WI38 (cell line): ENCODE measurements around the gene CLIC3.
A peak's percentile ranks its signal among the peaks of the same experiment; 100 is the strongest.

Experiments
- H3K4me3 ChIP-seq: 2 replicates; pipeline ENCODE4 v1.5.1; 2011; ENCODE audit warnings: low read depth, mild to moderate bottlenecking, control low read depth, low read length
- TF ChIP-seq, protein P1 (sequence below): IDR thresholded peaks from 2 replicates; pipeline ENCODE4 v1.5.1; 2012; ENCODE audit warnings: low read depth, mild to moderate bottlenecking, control low read depth, low read length

Gene CLIC3

DNA sequence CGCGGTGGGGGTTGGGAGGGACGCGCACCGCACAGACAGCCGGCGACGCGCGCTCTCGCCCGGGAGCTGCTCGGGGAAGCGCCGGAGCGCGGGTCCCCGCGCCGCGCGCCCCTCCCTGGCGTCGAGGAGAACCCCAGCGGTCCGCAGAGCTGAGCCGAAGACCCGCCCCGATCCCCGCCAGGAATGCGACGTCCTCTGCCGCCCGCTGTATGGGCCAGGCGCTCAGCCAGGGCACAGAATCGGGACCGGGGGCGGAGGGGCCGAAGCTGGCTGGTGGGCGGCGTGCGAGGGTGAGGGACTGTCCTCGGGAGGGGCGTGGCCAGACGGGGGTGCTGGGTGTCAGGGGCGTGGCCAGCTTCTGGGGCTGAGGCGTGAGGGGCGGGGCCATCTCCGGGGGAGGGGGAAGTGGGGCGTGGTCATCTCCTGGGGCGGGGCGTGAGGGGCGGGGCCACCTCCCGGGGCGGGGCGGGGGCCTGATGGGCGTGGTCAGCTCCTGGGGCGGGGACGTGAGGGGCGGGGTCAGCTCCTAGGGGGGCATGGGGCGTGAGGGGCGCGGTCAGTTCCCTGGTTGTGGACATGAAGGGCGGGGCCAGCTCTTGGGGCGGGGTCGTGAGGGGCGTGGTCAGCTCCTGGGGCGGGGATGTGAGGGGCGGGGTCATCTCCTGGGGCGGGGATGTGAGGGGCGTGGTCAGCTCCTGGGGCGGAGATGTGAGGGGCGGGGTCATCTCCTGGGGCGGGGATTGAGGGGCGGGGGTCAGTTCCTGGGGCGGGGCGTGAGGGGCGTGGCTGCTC lies 18.1 kb downstream of the CLIC3 start:
- peak overlapping the region; percentile 46 for H3K4me3 ChIP-seq
- TF ChIP-seq, protein P1, sequence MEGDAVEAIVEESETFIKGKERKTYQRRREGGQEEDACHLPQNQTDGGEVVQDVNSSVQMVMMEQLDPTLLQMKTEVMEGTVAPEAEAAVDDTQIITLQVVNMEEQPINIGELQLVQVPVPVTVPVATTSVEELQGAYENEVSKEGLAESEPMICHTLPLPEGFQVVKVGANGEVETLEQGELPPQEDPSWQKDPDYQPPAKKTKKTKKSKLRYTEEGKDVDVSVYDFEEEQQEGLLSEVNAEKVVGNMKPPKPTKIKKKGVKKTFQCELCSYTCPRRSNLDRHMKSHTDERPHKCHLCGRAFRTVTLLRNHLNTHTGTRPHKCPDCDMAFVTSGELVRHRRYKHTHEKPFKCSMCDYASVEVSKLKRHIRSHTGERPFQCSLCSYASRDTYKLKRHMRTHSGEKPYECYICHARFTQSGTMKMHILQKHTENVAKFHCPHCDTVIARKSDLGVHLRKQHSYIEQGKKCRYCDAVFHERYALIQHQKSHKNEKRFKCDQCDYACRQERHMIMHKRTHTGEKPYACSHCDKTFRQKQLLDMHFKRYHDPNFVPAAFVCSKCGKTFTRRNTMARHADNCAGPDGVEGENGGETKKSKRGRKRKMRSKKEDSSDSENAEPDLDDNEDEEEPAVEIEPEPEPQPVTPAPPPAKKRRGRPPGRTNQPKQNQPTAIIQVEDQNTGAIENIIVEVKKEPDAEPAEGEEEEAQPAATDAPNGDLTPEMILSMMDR = no peak

- TF ChIP-seq, protein P1 = no peak
- peak overlapping the region; percentile 46 for H3K4me3 ChIP-seq
These were observed 18.7 kb downstream of the CLIC3 start for GRCh38 chr9:136977649-136978072.

DNA sequence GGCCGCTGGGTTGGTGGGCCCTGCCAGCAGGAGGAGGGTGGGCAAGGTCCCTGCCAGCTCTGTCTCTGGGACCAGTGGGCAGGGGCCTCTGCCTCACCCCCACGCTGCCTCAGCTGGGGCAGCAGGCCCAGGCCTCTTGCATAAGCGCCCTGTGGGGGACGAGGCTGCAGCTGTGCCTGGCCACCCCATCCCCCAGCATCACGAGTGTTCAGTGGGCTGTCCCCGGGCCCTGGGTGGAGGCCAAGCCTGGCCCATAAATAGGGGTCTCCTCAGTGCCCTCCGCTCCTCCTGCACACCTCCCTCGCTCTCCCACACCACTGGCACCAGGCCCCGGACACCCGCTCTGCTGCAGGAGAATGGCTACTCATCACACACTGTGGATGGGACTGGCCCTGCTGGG lies 19.1 kb downstream of the CLIC3 start, which contains the start of gene PTGDS:
TSS of gene PTGDS (plus strand) at position 282 of the 400 bp plus-strand sequence. CDS start at position 357, 75 bp downstream.
- peak within 1 kb of the TSS; percentile 46 for H3K4me3 ChIP-seq
- TF ChIP-seq, protein P1 = no peak

DNA sequence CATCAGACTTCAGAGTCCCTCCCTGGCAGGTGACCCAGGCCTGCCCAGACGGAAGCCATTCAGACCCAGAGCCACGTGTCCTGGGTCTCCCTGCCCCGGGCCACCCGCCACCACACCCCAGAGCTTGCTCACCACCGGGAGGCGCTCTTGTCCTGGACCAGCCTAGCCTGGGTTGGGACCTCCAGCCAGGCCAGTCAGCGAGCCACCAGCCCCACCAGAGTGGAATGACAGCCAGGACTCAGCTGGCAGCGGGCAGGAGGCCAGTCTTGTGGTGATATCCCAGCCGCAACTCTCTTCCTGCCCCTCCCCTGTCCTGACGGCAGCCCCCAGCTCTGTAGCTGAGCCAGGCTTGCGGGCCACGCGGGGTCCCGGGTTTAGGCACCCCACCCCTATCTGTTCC lies 20.7 kb downstream of the CLIC3 start:
- no peak overlapping the region for H3K4me3 ChIP-seq
- TF ChIP-seq, protein P1 = no peak

- no peak overlapping the region for H3K4me3 ChIP-seq
- TF ChIP-seq, protein P1 = no peak
These were observed 21.4 kb downstream of the CLIC3 start for GRCh38 chr9:136974817-136975535.

GRCh38 chr9:136973618-136974617 lies 22.4 kb downstream of the CLIC3 start:
- no peak overlapping the region for H3K4me3 ChIP-seq
- TF ChIP-seq, protein P1 = no peak
